Testis (tissue), 2 donors: ENCODE results near the gene NAA38.

ENCODE experiments used
- POLR2A ChIP-seq: fragments of 450-650 bp; IDR thresholded peaks from one replicate; pipeline ENCODE4 v1.6.1; 2017; ENCODE audit warnings: antibody characterized with exemption, mild to moderate bottlenecking, moderate library complexity
- TF ChIP-seq, protein P1 (sequence below), 3 experiments: fragments of 450-650 bp in 2 of 3; fragments of 200-600 bp in 1 of 3; sonication (generic) in 1 of 3; IDR thresholded peaks; one replicate each; pipeline ENCODE4 v1.5.1; 2016 to 2019; ENCODE audit warnings: antibody characterized with exemption in 3 of 3, mild to moderate bottlenecking in 2 of 3, moderate library complexity in 1 of 3

DNA sequence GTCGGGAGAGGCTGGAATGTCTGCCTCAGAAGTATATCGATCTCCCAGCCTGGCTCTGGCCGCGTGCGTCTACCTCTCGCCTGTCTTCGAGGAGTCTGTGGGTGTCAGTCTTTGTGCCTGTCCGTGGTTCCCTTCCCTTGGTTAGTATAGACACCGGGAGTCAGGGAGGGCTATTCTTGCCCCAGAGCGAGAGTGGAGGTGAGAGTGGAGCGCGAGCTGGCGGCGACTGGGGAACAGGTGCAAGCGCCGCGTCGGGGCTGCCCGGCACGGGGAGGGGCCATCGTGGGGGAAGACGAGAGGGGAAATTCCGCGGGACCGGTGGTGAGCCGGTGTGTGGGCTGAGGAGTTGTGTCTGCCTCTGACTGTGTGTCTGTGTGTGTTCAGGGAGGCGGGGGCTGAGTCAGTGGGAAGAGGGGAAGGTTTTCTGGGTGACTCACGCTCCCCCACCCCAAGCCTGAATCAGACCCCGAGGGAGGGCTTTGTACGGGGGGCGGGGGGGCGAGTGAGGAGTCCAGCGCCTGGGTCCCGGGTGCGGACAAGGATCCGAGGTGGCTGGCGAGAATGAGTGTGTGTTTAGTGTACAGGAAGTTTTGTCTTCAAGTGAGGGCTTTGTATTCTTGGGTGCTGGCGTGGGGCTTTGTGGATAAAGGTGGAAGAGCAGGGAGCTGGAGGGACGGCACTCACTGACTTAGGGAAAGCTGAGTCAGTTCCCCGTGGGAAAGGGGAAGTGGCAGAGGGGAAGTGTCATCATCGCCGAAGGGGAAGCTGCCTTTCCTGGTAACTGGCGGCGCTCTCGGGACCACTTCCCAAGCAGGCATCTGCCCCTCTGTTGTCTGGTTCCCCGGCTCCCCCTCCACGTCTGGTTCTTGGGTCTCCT is 14.7 kb downstream of the NAA38 start:
- TF ChIP-seq, protein P1, sequence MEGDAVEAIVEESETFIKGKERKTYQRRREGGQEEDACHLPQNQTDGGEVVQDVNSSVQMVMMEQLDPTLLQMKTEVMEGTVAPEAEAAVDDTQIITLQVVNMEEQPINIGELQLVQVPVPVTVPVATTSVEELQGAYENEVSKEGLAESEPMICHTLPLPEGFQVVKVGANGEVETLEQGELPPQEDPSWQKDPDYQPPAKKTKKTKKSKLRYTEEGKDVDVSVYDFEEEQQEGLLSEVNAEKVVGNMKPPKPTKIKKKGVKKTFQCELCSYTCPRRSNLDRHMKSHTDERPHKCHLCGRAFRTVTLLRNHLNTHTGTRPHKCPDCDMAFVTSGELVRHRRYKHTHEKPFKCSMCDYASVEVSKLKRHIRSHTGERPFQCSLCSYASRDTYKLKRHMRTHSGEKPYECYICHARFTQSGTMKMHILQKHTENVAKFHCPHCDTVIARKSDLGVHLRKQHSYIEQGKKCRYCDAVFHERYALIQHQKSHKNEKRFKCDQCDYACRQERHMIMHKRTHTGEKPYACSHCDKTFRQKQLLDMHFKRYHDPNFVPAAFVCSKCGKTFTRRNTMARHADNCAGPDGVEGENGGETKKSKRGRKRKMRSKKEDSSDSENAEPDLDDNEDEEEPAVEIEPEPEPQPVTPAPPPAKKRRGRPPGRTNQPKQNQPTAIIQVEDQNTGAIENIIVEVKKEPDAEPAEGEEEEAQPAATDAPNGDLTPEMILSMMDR (IDR thresholded peaks at IDR 0.05): no peak
- TF ChIP-seq POLR2A: no peak
